Measurements from ENCODE around the gene WDR81. TPM values are rescaled to one million over a fixed set of nuclear protein-coding genes. Genes with fewer than 3 reads are reported as not detected.

WDR81 gene
- polyA plus RNA-seq, 2 of the 4 experiments (the other 2 are of a cell fraction): 4.9 to 26.8 TPM

DNA sequence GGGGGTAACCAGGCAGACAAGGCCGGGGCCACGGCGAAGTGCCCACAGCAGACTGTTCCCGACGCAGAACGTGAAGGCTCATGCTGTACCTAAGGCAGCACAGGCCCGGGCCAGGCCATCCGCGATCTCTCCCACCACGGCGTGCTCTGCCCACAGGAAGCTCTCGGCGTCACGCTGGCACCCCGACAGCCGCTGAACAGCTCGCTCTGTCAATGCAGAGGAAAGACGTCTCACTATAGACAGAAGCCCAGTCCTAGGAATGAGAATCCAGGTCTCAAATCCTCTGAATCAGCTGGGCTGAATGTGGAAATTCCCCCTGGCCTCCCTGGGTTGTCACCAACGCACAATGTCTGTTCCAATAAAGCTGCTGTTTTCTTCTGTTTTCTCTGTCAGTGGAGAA lies 58.8 kb downstream of the WDR81 start (continued):
- TF ChIP-seq MYC (IDR thresholded peaks at IDR 0.05; ENCODE audit: borderline replicate concordance, low read length): no peak

GRCh38 chr17:1783834-1784611 lies 59.5 kb downstream of the WDR81 start:
- ChIA-PET POLR2A (interaction anchor here (0.6 to 2.7 kb wide), 4 partner anchors 59 to 135 kb away, joined by 3 to 30 read pairs (median 4); partner anchors contain the start of genes RILP and WDR81), CTCF (interaction anchor here (0.7 to 28.6 kb wide), 35 partner anchors 8 to 210 kb away, joined by 3 to 591 read pairs (median 5); partner anchors contain the start of genes SERPINF1, SERPINF2 and WDR81)
- DNase-seq (ENCODE audit: low read depth in 1 of 2, low spot score in 1 of 2) (peak; percentile 68 to 77), ATAC-seq (peak; percentile 78 to 86), FAIRE-seq (peak; percentile 83)
- Histone ChIP-seq H3K4me1 (peaks cover 23% of the 10 kb centered on the region), H3K27ac (0 out of 6 replicates have a peak overlapping the region, but pooled peaks of 1 of the 2 experiments have one; percentile 6), H3K4me2 (no peak overlapping the region), H3K9me3 (no peaks in the 10 kb centered on the region), H3K4me3 (no peak overlapping the region)
- 80% methylated on average over 16 of the region's 16 CpGs for WGBS (ENCODE audit: missing lambda C conversion rate)
- TF ChIP-seq, protein P1, sequence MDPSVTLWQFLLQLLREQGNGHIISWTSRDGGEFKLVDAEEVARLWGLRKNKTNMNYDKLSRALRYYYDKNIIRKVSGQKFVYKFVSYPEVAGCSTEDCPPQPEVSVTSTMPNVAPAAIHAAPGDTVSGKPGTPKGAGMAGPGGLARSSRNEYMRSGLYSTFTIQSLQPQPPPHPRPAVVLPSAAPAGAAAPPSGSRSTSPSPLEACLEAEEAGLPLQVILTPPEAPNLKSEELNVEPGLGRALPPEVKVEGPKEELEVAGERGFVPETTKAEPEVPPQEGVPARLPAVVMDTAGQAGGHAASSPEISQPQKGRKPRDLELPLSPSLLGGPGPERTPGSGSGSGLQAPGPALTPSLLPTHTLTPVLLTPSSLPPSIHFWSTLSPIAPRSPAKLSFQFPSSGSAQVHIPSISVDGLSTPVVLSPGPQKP (IDR thresholded peaks at IDR 0.05; ENCODE audit: low read depth, low read length): no peak
- TF ChIP-seq RNF2 (IDR thresholded peaks at IDR 0.05; ENCODE audit: borderline replicate concordance, low read depth) (no peak), RAD21 (conservative IDR thresholded peaks at IDR 0.05 in 1 of 2, IDR thresholded peaks at IDR 0.05 in 1 of 2) (peak; percentile 85 to 93), ZSCAN20 (CRISPR knock-in tag; IDR thresholded peaks at IDR 0.05) (no peak), MYC (IDR thresholded peaks at IDR 0.05; ENCODE audit: borderline replicate concordance, low read length) (no peak), MAZ (IDR thresholded peaks at IDR 0.05; ENCODE audit: borderline replicate concordance, low read depth, low read length) (no peak), RARB (CRISPR knock-in tag; IDR thresholded peaks at IDR 0.05) (no peak), JUN (IDR thresholded peaks at IDR 0.05) (no peak), CTCF (IDR thresholded peaks at IDR 0.05) (peak; percentile 77), ZC3H11A (IDR thresholded peaks at IDR 0.05) (no peak), SMC3 (IDR thresholded peaks at IDR 0.05) (peak; percentile 81), POLR2A (IDR thresholded peaks at IDR 0.05; ENCODE audit: low read length) (no peak)

- ATAC-seq (no peak), DNase-seq (ENCODE audit: low read depth in 1 of 2, low spot score in 1 of 2) (no peak), FAIRE-seq (no peak)
- H3K4me1 ChIP-seq: peaks cover 32% of the 10 kb centered on the region
- no peaks in the 10 kb centered on the region for H3K9me3 ChIP-seq
- H3K4me3 ChIP-seq: no peak overlapping the region
- POLR2A ChIA-PET: interaction anchor here (1.5 kb wide), 1 partner anchor 69 kb away, joined by 9 read pairs; no protein-coding TSS in a partner anchor
- CTCF ChIA-PET: interaction anchor here (0.6 to 28.6 kb wide), 8 partner anchors 14 to 1197 kb away, joined by 3 to 591 read pairs (median 4); partner anchors contain the start of genes RILP and WDR81
- H3K27ac ChIP-seq: no peak overlapping the region
- 97% methylated on average over 4 of the region's 4 CpGs for WGBS (ENCODE audit: missing lambda C conversion rate)
- no peak overlapping the region for H3K4me2 ChIP-seq
- TF ChIP-seq, protein P2, sequence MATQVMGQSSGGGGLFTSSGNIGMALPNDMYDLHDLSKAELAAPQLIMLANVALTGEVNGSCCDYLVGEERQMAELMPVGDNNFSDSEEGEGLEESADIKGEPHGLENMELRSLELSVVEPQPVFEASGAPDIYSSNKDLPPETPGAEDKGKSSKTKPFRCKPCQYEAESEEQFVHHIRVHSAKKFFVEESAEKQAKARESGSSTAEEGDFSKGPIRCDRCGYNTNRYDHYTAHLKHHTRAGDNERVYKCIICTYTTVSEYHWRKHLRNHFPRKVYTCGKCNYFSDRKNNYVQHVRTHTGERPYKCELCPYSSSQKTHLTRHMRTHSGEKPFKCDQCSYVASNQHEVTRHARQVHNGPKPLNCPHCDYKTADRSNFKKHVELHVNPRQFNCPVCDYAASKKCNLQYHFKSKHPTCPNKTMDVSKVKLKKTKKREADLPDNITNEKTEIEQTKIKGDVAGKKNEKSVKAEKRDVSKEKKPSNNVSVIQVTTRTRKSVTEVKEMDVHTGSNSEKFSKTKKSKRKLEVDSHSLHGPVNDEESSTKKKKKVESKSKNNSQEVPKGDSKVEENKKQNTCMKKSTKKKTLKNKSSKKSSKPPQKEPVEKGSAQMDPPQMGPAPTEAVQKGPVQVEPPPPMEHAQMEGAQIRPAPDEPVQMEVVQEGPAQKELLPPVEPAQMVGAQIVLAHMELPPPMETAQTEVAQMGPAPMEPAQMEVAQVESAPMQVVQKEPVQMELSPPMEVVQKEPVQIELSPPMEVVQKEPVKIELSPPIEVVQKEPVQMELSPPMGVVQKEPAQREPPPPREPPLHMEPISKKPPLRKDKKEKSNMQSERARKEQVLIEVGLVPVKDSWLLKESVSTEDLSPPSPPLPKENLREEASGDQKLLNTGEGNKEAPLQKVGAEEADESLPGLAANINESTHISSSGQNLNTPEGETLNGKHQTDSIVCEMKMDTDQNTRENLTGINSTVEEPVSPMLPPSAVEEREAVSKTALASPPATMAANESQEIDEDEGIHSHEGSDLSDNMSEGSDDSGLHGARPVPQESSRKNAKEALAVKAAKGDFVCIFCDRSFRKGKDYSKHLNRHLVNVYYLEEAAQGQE (IDR thresholded peaks at IDR 0.05): no peak
- TF ChIP-seq TFCP2L1 (CRISPR knock-in tag; IDR thresholded peaks at IDR 0.05) (no peak), SMC3 (IDR thresholded peaks at IDR 0.05) (no peak), CBX2 (IDR thresholded peaks at IDR 0.05; ENCODE audit: borderline replicate concordance, low read depth) (no peak), EP300 (IDR thresholded peaks at IDR 0.05) (no peak), ZC3H11A (IDR thresholded peaks at IDR 0.05) (no peak), HOXA7 (CRISPR knock-in tag; IDR thresholded peaks at IDR 0.05) (no peak), CHD4 (IDR thresholded peaks at IDR 0.05; ENCODE audit: borderline replicate concordance) (no peak), FOXS1 (CRISPR knock-in tag; IDR thresholded peaks at IDR 0.05) (no peak), KDM5A (IDR thresholded peaks at IDR 0.05) (no peak), FOSL2 (IDR thresholded peaks at IDR 0.05) (no peak), FOSL2 (CRISPR knock-in tag; IDR thresholded peaks at IDR 0.05) (no peak), HOXB13 (CRISPR knock-in tag; IDR thresholded peaks at IDR 0.05; ENCODE audit: low read depth) (no peak), EHMT2 (IDR thresholded peaks at IDR 0.05; ENCODE audit: low read depth) (no peak), JUN (IDR thresholded peaks at IDR 0.05) (no peak), POLR2AphosphoS2 (conservative IDR thresholded peaks at IDR 0.05; ENCODE audit: low read length) (no peak), KDM1A (IDR thresholded peaks at IDR 0.05; ENCODE audit: low read depth) (no peak)
- TF ChIP-seq, protein P3, sequence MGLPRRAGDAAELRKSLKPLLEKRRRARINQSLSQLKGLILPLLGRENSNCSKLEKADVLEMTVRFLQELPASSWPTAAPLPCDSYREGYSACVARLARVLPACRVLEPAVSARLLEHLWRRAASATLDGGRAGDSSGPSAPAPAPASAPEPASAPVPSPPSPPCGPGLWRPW (IDR thresholded peaks at IDR 0.05): no peak
These were observed 61.4 kb downstream of the WDR81 start for GRCh38 chr17:1785930-1786329.

Measured in A549 (cell line).